ENCODE measurements around the gene AKR1C2.
"Not testable (repeated sequence)": the region's sequence is repeated elsewhere in the genome, so short reads cannot be mapped to it uniquely, and the experiment has no call there.

AKR1C2 gene

GRCh38 chr10:4943821-4944220, 59.8 kb downstream of the AKR1C2 start:
- Histone ChIP-seq H3K4me1 (ENCODE audit: insufficient read depth, insufficient read length) (no peaks in the 10 kb centered on the region), H3K4me3 (ENCODE audit: insufficient read length, low read depth) (no peak overlapping the region), H3K9me3 (ENCODE audit: insufficient read depth, low read length) (no peaks in the 10 kb centered on the region), H3K9ac (ENCODE audit: insufficient read length, low read depth) (no peak overlapping the region), H3K27me3 (ENCODE audit: insufficient read depth, insufficient read length) (no peaks in the 10 kb centered on the region), H3K36me3 (ENCODE audit: insufficient read depth, insufficient read length, low read length) (no peaks in the 10 kb centered on the region)
- TF ChIP-seq SUZ12 (IDR thresholded peaks at IDR 0.05; ENCODE audit: extremely low read depth, insufficient read depth, insufficient read length), result no peak
- no peak for TF ChIP-seq YY1 (IDR thresholded peaks at IDR 0.05; ENCODE audit: insufficient read depth, insufficient read length)
- TF ChIP-seq ZNF274 (IDR thresholded peaks at IDR 0.05; ENCODE audit: low read depth, low read length), result no peak
- no peak for DNase-seq (ENCODE audit: low read depth, low spot score)

GRCh38 chr10:4943416-4943815, 60.2 kb downstream of the AKR1C2 start:
- H3K9ac ChIP-seq (ENCODE audit: insufficient read length, low read depth); DNase-seq (ENCODE audit: low read depth, low spot score); H3K4me3 ChIP-seq (ENCODE audit: insufficient read length, low read depth); H3K27me3 ChIP-seq (ENCODE audit: insufficient read depth, insufficient read length); H3K4me1 ChIP-seq (ENCODE audit: insufficient read depth, insufficient read length); H3K9me3 ChIP-seq (ENCODE audit: insufficient read depth, low read length); H3K36me3 ChIP-seq (ENCODE audit: insufficient read depth, insufficient read length, low read length): not testable (repeated sequence)

DNA sequence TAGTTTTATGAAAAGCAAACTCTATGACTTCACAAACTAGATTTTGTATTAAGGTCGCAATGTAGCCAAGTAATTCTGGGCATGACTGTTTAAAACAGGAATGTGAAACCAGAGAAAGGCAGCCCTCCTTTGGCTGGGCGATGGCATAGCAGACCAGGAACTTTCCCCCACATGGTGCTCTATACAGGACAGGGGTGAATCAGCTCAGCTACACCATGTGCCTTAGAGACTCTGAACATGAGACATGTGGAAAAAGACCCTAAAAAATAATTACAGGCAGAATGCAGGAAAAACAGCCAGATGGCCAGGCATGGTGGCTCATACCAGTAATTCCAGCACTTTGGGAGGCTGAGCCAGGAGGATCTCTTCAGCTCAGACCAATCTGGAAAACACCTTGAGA, 60.7 kb downstream of the AKR1C2 start:
- not testable (repeated sequence) for H3K4me1 ChIP-seq (ENCODE audit: insufficient read depth, insufficient read length); H3K36me3 ChIP-seq (ENCODE audit: insufficient read depth, insufficient read length, low read length); DNase-seq (ENCODE audit: low read depth, low spot score); H3K9ac ChIP-seq (ENCODE audit: insufficient read length, low read depth); H3K27me3 ChIP-seq (ENCODE audit: insufficient read depth, insufficient read length); H3K4me3 ChIP-seq (ENCODE audit: insufficient read length, low read depth); H3K9me3 ChIP-seq (ENCODE audit: insufficient read depth, low read length)

- Histone ChIP-seq H3K36me3 (ENCODE audit: insufficient read depth, insufficient read length, low read length) (no peaks in the 10 kb centered on the region), H3K9me3 (ENCODE audit: insufficient read depth, low read length) (no peaks in the 10 kb centered on the region; the same call in 1 of the 2 replicates), H3K27me3 (ENCODE audit: insufficient read depth, insufficient read length) (no peaks in the 10 kb centered on the region), H3K4me3 (ENCODE audit: insufficient read length, low read depth) (no peak overlapping the region), H3K9ac (ENCODE audit: insufficient read length, low read depth) (no peak overlapping the region), H3K4me1 (ENCODE audit: insufficient read depth, insufficient read length) (no peaks in the 10 kb centered on the region)
- no peak for DNase-seq (ENCODE audit: low read depth, low spot score)
- no peak for TF ChIP-seq ZNF274 (IDR thresholded peaks at IDR 0.05; ENCODE audit: low read depth, low read length)
- TF ChIP-seq SUZ12 (IDR thresholded peaks at IDR 0.05; ENCODE audit: extremely low read depth, insufficient read depth, insufficient read length), result no peak
- TF ChIP-seq YY1 (IDR thresholded peaks at IDR 0.05; ENCODE audit: insufficient read depth, insufficient read length), result no peak
Observed at GRCh38 chr10:4941540-4942330, 61.9 kb downstream of the AKR1C2 start.

DNA sequence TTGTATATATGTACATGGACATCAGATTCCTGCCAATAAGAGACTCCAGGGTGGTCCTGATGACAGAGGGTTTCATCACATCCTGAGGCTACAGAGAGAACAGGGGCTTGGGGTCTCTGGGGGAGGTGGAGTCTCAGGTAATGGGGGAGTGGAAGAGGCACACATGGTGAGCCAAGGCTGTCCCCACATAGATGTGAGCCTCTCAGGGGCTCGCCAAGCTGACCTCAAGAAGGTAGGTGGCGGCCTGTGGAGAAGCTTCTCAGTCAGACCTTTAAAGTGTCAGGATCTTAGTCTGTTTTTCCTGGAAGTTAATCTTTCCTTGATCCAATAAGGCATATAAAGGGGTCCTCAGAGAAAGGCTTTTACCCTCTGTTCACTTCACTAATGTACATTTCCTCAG, 62.7 kb downstream of the AKR1C2 start:
- H3K4me3 ChIP-seq (ENCODE audit: insufficient read length, low read depth); H3K36me3 ChIP-seq (ENCODE audit: insufficient read depth, insufficient read length, low read length); H3K4me1 ChIP-seq (ENCODE audit: insufficient read depth, insufficient read length); H3K9me3 ChIP-seq (ENCODE audit: insufficient read depth, low read length); H3K9ac ChIP-seq (ENCODE audit: insufficient read length, low read depth); DNase-seq (ENCODE audit: low read depth, low spot score); H3K27me3 ChIP-seq (ENCODE audit: insufficient read depth, insufficient read length): not testable (repeated sequence)

- not testable (repeated sequence) for H3K4me3 ChIP-seq (ENCODE audit: insufficient read length, low read depth); H3K27me3 ChIP-seq (ENCODE audit: insufficient read depth, insufficient read length); H3K9ac ChIP-seq (ENCODE audit: insufficient read length, low read depth); DNase-seq (ENCODE audit: low read depth, low spot score); H3K36me3 ChIP-seq (ENCODE audit: insufficient read depth, insufficient read length, low read length); H3K4me1 ChIP-seq (ENCODE audit: insufficient read depth, insufficient read length); H3K9me3 ChIP-seq (ENCODE audit: insufficient read depth, low read length)
Observed at GRCh38 chr10:4940073-4940428, 63.6 kb downstream of the AKR1C2 start.

DNA sequence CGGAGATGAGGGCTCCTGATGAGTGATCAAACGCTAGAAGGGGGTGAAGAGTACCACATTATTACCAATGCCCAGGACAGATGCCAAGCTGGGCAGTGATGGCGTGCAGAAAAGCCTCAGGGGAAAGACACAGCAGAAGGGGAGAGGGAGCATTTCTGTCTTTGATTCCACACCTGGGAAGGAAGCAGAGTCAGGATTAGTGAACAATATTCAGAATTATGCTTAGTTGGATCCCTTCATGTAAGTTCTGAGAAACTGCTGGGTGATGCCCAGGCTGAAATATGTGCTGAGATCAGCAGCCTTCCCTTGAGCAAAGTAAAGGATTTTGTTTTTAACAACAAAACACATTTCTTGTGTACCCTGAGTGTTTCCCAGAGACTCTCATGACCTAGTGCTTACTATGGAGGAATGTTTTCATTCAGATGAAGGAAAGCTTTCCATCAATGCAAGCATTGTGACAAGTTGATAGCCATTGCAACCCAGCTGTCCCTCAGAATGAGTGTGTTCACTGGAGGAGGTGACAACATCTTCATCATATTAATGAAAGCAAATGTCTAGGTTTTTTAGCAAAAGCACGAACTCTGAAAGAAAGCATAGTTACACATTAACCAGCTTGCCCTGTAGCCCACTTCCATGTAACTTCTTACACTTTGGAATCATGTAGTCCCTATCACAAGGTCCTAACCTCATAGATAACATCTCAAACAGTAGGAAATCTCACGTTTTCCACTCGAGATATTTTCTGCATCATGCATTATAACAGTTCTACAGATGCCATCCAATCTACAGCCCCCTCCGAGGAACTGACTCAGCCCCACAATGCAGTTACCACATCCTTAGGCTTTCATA, 64.2 kb downstream of the AKR1C2 start:
- no peaks in the 10 kb centered on the region; the same call in 1 of the 2 replicates for H3K9me3 ChIP-seq (ENCODE audit: insufficient read depth, low read length)
- no peaks in the 10 kb centered on the region for H3K4me1 ChIP-seq (ENCODE audit: insufficient read depth, insufficient read length)
- no peak overlapping the region for H3K9ac ChIP-seq (ENCODE audit: insufficient read length, low read depth)
- TF ChIP-seq YY1 (IDR thresholded peaks at IDR 0.05; ENCODE audit: insufficient read depth, insufficient read length) (no peak), ZNF274 (IDR thresholded peaks at IDR 0.05; ENCODE audit: low read depth, low read length) (no peak)
- no peak for DNase-seq (ENCODE audit: low read depth, low spot score)
- no peaks in the 10 kb centered on the region for H3K27me3 ChIP-seq (ENCODE audit: insufficient read depth, insufficient read length)
- H3K36me3 ChIP-seq (ENCODE audit: insufficient read depth, insufficient read length, low read length), result no peaks in the 10 kb centered on the region
- no peak overlapping the region for H3K4me3 ChIP-seq (ENCODE audit: insufficient read length, low read depth)

Measured in NT2/D1 (cell line).